Osteoblast (primary cell): ENCODE data around the gene BIN2. TPM values are rescaled to one million over a fixed set of nuclear protein-coding genes. Genes with fewer than 3 reads are reported as not detected.

Experiments used
- DNase-seq: peaks from one replicate; pipeline ENCODE4 v3.0.0; 2011; ENCODE audit warnings: low spot score, mixed read lengths; ENCODE audit not compliant: insufficient read length; ENCODE audit errors: missing footprints
- H2AFZ ChIP-seq: 2 replicates; pipeline ENCODE4 v1.6.0; 2011; ENCODE audit warnings: mild to moderate bottlenecking, low read length
- H3K27ac ChIP-seq: 2 replicates; pipeline ENCODE4 v1.5.1; 2011; ENCODE audit warnings: mild to moderate bottlenecking, low read depth, low read length, moderate library complexity
- H3K27me3 ChIP-seq: 2 replicates; pipeline ENCODE4 v1.6.0; 2012; ENCODE audit warnings: mild to moderate bottlenecking, control low read depth, inconsistent platforms, low read length, moderate library complexity; ENCODE audit not compliant: insufficient read depth
- H3K36me3 ChIP-seq: 2 replicates; pipeline ENCODE4 v1.5.1; 2011; ENCODE audit warnings: mild to moderate bottlenecking, low read length, control low read depth, moderate library complexity; ENCODE audit not compliant: insufficient read depth
- H3K4me1 ChIP-seq: 2 replicates; pipeline ENCODE4 v1.5.1; 2011; ENCODE audit warnings: mild to moderate bottlenecking, low read length, control low read depth, moderate library complexity; ENCODE audit not compliant: insufficient read depth
- H3K4me2 ChIP-seq: 2 replicates; pipeline ENCODE4 v1.6.0; 2011; ENCODE audit warnings: mild to moderate bottlenecking, low read length; ENCODE audit not compliant: insufficient read depth
- H3K4me3 ChIP-seq: fragments of 200-600 bp; sonication (generic); 3 replicates; pipeline ENCODE4 v1.5.1; 2012; ENCODE audit warnings: mild to moderate bottlenecking, low read length, inconsistent platforms; ENCODE audit not compliant: insufficient read depth
- H3K79me2 ChIP-seq: 2 replicates; pipeline ENCODE4 v1.6.0; 2012; ENCODE audit warnings: mild to moderate bottlenecking, low read length, control low read depth, inconsistent platforms; ENCODE audit not compliant: insufficient read depth
- H3K9me3 ChIP-seq: 2 replicates; pipeline ENCODE4 v1.5.1; 2011; ENCODE audit warnings: low read depth, low read length, control low read depth
- H4K20me1 ChIP-seq: 2 replicates; pipeline ENCODE4 v1.6.0; 2012; ENCODE audit warnings: mild to moderate bottlenecking, low read length, control low read depth; ENCODE audit not compliant: insufficient read depth
- CTCF ChIP-seq: IDR thresholded peaks from 2 replicates; pipeline ENCODE4 v1.5.1; 2011; ENCODE audit warnings: mild to moderate bottlenecking, low read depth, low read length, moderate library complexity; ENCODE audit errors: extremely low read depth
- total RNA-seq: library from RNA; depleted of rRNA; stranded (reverse); fragments of >200 nt; gene quantifications from 2 replicates; pipeline ENCODE4 v1.2.3, GENCODE V29; 2012

BIN2 gene
- total RNA-seq, 1 donor, result under 0.01 TPM

- Histone ChIP-seq H3K27me3 (no peaks in the 10 kb centered on the region), H3K36me3 (no peaks in the 10 kb centered on the region), H3K79me2 (peaks cover 37% of the 10 kb centered on the region), H3K9me3 (no peaks in the 10 kb centered on the region), H3K4me1 (peaks cover 21% of the 10 kb centered on the region), H3K4me2 (peak within 1 kb of the TSS; percentile 100), H2AFZ (peak within 1 kb of the TSS; percentile 86), H4K20me1 (no peaks in the 10 kb centered on the region), H3K27ac (peak within 1 kb of the TSS; percentile 78), H3K4me3 (peak within 1 kb of the TSS; percentile 82)
- TF ChIP-seq CTCF, result no peak
- DNase-seq, result peak; percentile 82
These were observed 53.7 kb downstream of the BIN2 start, which contains the start of gene SMAGP for GRCh38 chr12:51270067-51270950. SMAGP (minus strand) TSS chr12:51270415; CDS start chr12:51269278, 1,137 bp downstream.

DNA sequence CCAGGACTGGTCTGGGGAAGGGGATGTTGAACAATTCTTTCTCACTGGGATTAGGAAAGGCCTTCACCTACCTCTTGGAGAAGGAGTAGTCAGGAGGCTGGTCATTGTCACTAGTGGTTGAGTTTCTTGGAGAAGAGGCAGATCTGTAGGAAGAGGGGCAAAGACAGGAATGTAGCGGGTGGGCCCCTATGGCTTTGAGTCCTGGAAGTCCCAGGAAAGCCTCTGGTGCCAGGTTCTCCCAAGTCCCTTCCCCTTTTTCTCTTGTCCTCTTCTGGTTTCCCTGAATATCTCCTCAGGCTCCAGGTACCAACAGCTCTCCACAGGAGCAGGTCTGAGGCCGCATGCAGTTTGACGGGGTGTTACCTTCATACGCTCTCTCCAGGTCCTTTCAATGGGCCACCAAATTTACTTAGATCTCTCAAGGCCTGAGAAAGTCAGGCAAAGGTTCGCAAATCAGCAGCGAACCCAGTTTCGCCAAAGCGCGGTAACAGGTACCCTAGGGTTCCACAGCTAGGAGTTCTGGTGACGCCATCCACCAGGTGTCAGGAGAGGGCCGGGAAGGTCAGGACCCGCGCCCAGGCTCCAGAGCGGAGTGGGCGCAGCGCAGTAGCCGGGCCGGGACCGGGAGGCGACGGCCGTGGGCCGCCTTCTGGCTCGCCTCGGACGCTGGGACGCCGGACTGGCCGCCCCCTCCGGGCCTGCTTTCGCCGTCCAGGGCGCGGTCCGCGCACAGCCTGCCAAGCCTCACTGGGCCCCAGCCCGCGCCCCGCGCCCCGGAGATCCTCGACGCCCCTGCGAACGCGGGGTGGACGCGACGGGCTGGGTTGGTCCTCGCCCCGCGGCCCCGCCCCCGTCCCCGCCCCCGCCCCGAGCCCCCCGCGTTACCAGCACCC lies 54.6 kb downstream of the BIN2 start:
- H3K27me3 ChIP-seq, result no peaks in the 10 kb centered on the region
- peaks cover 42% of the 10 kb centered on the region for H3K79me2 ChIP-seq
- no peaks in the 10 kb centered on the region for H4K20me1 ChIP-seq
- H3K9me3 ChIP-seq, result no peaks in the 10 kb centered on the region
- peak; percentile 28 for TF ChIP-seq CTCF
- H3K36me3 ChIP-seq, result no peaks in the 10 kb centered on the region
- H3K27ac ChIP-seq, result peak overlapping the region; percentile 15
- DNase-seq, result peak; percentile 85
- H2AFZ ChIP-seq, result peak overlapping the region; percentile 86
- H3K4me2 ChIP-seq, result peak overlapping the region; percentile 100
- H3K4me1 ChIP-seq, result peaks cover 21% of the 10 kb centered on the region
- peak overlapping the region; percentile 82 for H3K4me3 ChIP-seq

- no peaks in the 10 kb centered on the region for H3K27me3 ChIP-seq
- H3K9me3 ChIP-seq, result no peaks in the 10 kb centered on the region
- no peak for TF ChIP-seq CTCF
These were observed 59.0 kb downstream of the BIN2 start for GRCh38 chr12:51265024-51265423.

DNA sequence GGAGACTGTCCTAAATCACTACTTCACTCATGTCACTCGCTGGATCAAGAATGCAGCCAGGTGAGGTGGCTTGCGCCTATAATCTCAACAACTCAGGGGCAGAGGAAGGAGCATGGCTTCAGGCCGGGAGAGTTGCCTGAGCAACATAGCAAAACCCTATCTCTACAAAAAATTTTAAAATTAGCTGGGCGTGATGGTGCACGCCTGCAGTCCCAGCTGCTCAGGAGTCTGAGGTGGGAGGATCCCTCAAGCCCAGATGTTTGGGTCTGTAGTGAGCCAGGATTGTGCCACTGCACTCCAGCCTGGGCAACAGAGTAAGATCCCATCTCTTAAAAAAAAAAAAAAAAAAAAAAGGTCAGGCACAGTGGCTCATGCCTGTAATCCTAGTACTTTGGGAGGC lies 59.7 kb downstream of the BIN2 start:
- Histone ChIP-seq H3K4me1 (peaks cover 13% of the 10 kb centered on the region), H2AFZ (no peak overlapping the region), H4K20me1 (peaks cover 3% of the 10 kb centered on the region), H3K79me2 (peaks cover 58% of the 10 kb centered on the region), H3K27me3 (no peaks in the 10 kb centered on the region), H3K4me2 (no peak overlapping the region), H3K9me3 (no peaks in the 10 kb centered on the region), H3K36me3 (no peaks in the 10 kb centered on the region), H3K4me3 (no peak overlapping the region), H3K27ac (no peak overlapping the region)
- no peak for DNase-seq
- TF ChIP-seq CTCF, result no peak

More at GRCh38 chr12:51265024-51265423, 59.0 kb downstream of the BIN2 start:
- H3K79me2 ChIP-seq, result peaks cover 62% of the 10 kb centered on the region
- H3K4me3 ChIP-seq, result no peak overlapping the region
- peaks cover 16% of the 10 kb centered on the region for H3K4me1 ChIP-seq
- H2AFZ ChIP-seq, result no peak overlapping the region
- H3K27ac ChIP-seq, result no peak overlapping the region
- no peak overlapping the region for H3K4me2 ChIP-seq
- peaks cover 3% of the 10 kb centered on the region for H4K20me1 ChIP-seq
- no peak for DNase-seq
- no peaks in the 10 kb centered on the region for H3K36me3 ChIP-seq
